Body of pancreas (tissue), 4 donors: ENCODE data around the gene MAD1L1. TPM values are rescaled to one million over a fixed set of nuclear protein-coding genes. Genes with fewer than 3 reads are reported as not detected.
"Not testable (repeated sequence)": the region's sequence is repeated elsewhere in the genome, so short reads cannot be mapped to it uniquely, and the experiment has no call there.

ENCODE experiments used
- ATAC-seq: fragments of 150-250 bp; one replicate; pipeline ENCODE4 v1.9.1; 2016
- DNase-seq, 4 donors: peaks; one replicate each; pipeline ENCODE4 v3.0.0-alpha.2; 2019
- H3K27ac ChIP-seq, 4 donors: fragments of 200-600 bp; sonication (generic); 1 replicate in 3 of 4; 2 replicates in 1 of 4; pipeline versions ENCODE4 v1.5.1 to v1.6.1; 2016 to 2019; ENCODE audit warnings: mild to moderate bottlenecking in 1 of 4, mixed read lengths in 1 of 4, moderate library complexity in 1 of 4
- H3K27me3 ChIP-seq, 2 donors: fragments of 200-600 bp; sonication (generic); one replicate each; pipeline ENCODE4 v1.6.0; 2016; ENCODE audit warnings: mild to moderate bottlenecking in 1 of 2
- H3K36me3 ChIP-seq, 2 donors: fragments of 200-600 bp; sonication (generic); replicated peaks in 1 of 2; 2 replicates each; pipeline ENCODE4 v1.5.1; 2016; ENCODE audit warnings: low read depth in 2 of 2; ENCODE audit not compliant: insufficient read depth in 1 of 2
- H3K4me1 ChIP-seq: fragments of 200-600 bp; sonication (generic); one replicate; pipeline ENCODE4 v1.6.0; 2016
- H3K4me3 ChIP-seq, 2 donors: fragments of 200-600 bp; sonication (generic); 1 replicate in 1 of 2; 2 replicates in 1 of 2; pipeline ENCODE4 v1.5.1; 2016 to 2019
- H3K9me3 ChIP-seq, 3 donors: fragments of 200-600 bp; sonication (generic); 1 replicate in 2 of 3; 2 replicates in 1 of 3; pipeline ENCODE4 v1.5.1; 2016
- POLR2A ChIP-seq, 3 donors: fragments of 450-650 bp; IDR thresholded peaks; one replicate each; pipeline ENCODE4 v1.6.1; 2016; ENCODE audit warnings: antibody characterized with exemption in 3 of 3, mild to moderate bottlenecking in 2 of 3
- WGBS, 2 donors: methylation state at CpG; one replicate each; pipeline ENCODE4 v1.1.5; 2017; 5-methylcytosine and 5-hydroxymethylcytosine counted together
- intact Hi-C: fragments of 100-400 bp; cut with DNase I; formaldehyde crosslinking; loops from one replicate; pipeline ENCODE4 v1.15.1; 2023
- total RNA-seq, 2 donors: library from RNA; depleted of rRNA; stranded (reverse); fragments of >200 nt; gene quantifications; one replicate each; pipeline ENCODE4 v1.1.0, GENCODE V29; 2016
- TF ChIP-seq, protein P1 (sequence below), 7 experiments: fragments of 450-650 bp in 4 of 7; fragments of 200-600 bp in 3 of 7; sonication (generic) in 3 of 7; IDR thresholded peaks; one replicate each; pipeline ENCODE4 v1.5.1; 2016 to 2019; ENCODE audit warnings: antibody characterized with exemption in 7 of 7

Gene MAD1L1
- total RNA-seq, 2 donors from 2014 or later: 14.0 to 66.9 TPM

DNA sequence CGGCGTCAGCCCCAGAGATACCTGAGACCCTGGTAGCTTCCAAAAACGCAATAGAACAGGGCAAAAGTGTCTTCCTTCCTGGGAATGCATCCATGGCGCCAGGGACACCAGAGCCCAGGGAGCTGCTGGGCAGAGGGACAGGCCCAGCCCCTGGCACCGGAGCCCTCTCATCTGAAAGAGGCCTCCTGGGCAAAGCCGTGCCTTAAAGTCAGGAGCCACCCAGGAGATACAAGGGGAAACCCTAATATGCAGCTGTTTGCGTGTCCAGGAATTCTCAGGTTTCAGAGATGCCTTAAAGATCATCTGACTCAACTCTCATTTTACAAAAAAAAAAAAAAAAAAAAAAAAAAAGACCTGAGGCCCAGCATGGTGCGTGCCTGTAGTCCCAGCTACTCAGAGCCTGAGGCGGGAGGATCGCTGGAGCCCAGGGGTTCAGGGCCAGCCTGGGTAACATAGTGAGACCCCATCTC is 37.3 kb upstream of the MAD1L1 start:
- Histone ChIP-seq H3K4me3 (no peak overlapping the region), H3K4me1 (no peaks in the 10 kb centered on the region), H3K36me3 (no peaks in the 10 kb centered on the region), H3K27ac (no peak overlapping the region), H3K9me3 (no peaks in the 10 kb centered on the region), H3K27me3 (no peaks in the 10 kb centered on the region)
- 91 to 96% methylated on average over 6 to 10 of the region's 10 CpGs for whole genome bisulfite sequencing, 2 donors
- intact Hi-C loops: no loop called here
- TF ChIP-seq POLR2A (IDR thresholded peaks at IDR 0.05): no peak
- TF ChIP-seq, protein P1, sequence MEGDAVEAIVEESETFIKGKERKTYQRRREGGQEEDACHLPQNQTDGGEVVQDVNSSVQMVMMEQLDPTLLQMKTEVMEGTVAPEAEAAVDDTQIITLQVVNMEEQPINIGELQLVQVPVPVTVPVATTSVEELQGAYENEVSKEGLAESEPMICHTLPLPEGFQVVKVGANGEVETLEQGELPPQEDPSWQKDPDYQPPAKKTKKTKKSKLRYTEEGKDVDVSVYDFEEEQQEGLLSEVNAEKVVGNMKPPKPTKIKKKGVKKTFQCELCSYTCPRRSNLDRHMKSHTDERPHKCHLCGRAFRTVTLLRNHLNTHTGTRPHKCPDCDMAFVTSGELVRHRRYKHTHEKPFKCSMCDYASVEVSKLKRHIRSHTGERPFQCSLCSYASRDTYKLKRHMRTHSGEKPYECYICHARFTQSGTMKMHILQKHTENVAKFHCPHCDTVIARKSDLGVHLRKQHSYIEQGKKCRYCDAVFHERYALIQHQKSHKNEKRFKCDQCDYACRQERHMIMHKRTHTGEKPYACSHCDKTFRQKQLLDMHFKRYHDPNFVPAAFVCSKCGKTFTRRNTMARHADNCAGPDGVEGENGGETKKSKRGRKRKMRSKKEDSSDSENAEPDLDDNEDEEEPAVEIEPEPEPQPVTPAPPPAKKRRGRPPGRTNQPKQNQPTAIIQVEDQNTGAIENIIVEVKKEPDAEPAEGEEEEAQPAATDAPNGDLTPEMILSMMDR (IDR thresholded peaks at IDR 0.05): no peak
- DNase-seq (no peak), ATAC-seq (no peak)

DNA sequence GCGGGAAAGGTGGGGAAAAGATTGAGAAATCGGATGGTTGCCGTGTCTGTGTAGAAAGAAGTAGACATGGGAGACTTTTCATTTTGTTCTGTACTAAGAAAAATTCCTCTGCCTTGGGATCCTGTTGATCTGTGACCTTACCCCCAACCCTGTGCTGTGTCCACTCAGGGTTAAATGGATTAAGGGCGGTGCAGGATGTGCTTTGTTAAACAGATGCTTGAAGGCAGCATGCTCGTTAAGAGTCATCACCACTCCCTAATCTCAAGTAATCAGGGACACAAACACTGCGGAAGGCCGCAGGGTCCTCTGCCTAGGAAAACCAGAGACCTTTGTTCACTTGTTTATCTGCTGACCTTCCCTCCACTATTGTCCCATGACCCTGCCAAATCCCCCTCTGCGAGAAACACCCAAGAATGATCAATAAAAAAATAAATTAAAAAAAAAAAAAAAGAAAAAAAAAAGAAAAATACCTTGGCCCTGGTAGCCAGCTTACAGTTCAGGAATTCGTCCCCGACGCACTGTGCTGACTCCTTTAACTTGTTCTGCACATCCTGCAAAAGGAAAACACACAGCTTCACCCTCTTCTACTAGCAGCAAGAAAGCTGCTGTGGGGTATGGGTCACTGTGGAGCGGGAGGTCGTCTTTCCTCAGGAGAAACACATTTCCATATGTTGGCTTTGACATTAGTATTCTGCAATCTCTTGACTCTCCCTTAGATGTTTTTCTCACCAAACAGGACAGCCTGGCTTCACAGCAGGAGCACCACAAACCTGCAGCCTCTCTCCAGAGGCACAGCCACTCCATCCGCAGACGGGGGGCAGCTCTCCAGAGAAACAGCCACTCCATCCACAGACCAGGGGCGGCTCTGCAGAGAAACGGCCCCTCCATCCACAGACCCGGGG is 36.6 kb upstream of the MAD1L1 start:
- DNase-seq, H3K4me1 ChIP-seq, intact Hi-C loops, ATAC-seq, H3K27me3 ChIP-seq, H3K9me3 ChIP-seq, H3K36me3 ChIP-seq, H3K4me3 ChIP-seq, H3K27ac ChIP-seq: not testable (repeated sequence)
- 77 to 80% methylated on average over 8 to 15 of the region's 18 CpGs for WGBS, 2 donors

DNA sequence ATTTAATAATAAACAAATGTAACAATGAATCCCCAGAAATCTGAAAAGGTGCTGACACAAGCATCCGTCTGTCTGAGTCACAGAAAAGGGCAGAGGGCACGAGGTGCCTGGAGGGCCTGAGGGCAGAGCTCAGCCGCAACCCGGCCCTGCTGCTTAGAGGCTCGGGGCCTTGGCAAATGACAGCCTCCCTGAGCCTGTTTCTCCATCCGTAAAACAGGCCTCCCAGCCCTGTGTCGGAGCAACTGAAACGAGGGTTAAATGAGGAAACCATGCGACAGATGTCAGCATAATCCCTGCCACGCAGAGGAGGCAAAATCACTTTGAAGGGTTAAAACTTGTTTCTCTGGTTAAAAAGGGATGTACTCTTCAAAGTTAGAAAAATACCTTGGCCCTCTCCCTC is 34.2 kb upstream of the MAD1L1 start:
- Histone ChIP-seq H3K27me3 (no peaks in the 10 kb centered on the region), H3K4me3 (no peak overlapping the region), H3K9me3 (no peaks in the 10 kb centered on the region), H3K27ac (no peak overlapping the region), H3K4me1 (no peaks in the 10 kb centered on the region), H3K36me3 (peaks cover 0 to 4% of the 10 kb centered on the region in 2 donors)
- DNase-seq: no peak
- ATAC-seq: no peak
- intact Hi-C loops: no loop called here
- TF ChIP-seq POLR2A (IDR thresholded peaks at IDR 0.05): no peak
- TF ChIP-seq, protein P1 (IDR thresholded peaks at IDR 0.05): no peak
- 77 to 79% methylated on average over 8 to 10 of the region's 10 CpGs for WGBS, 2 donors

DNA sequence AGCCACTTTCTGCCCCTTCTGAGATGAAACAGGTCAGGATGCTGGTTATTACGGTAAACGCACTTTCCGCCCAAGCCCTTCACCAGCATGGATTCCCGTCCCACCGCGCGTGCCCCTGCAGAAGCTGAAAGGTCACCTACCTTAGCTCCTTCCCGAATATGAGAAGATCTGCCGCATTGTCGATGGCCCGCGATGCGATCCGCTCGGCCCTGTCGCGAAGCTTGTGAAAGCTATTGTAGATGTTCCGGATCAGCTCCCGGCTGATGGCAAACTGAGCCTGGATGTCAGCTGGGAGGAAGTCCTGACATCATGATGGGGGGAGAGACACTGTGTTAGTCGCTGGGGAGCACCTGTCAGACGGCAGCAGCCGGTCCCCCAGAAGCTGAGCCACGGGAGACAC is 31.4 kb upstream of the MAD1L1 start:
- H3K36me3 ChIP-seq: peaks cover 0 to 4% of the 10 kb centered on the region in 2 donors
- ATAC-seq (no peak), DNase-seq (no peak)
- H3K27ac ChIP-seq: no peak overlapping the region
- no peaks in the 10 kb centered on the region for H3K27me3 ChIP-seq
- intact Hi-C loops: no loop called here
- no peak overlapping the region for H3K4me3 ChIP-seq
- no peaks in the 10 kb centered on the region for H3K9me3 ChIP-seq
- TF ChIP-seq, protein P1 (IDR thresholded peaks at IDR 0.05): no peak
- TF ChIP-seq POLR2A (IDR thresholded peaks at IDR 0.05): no peak
- no peaks in the 10 kb centered on the region for H3K4me1 ChIP-seq
- 96% methylated on average over 17 to 22 of the region's 23 CpGs for WGBS, 2 donors

DNA sequence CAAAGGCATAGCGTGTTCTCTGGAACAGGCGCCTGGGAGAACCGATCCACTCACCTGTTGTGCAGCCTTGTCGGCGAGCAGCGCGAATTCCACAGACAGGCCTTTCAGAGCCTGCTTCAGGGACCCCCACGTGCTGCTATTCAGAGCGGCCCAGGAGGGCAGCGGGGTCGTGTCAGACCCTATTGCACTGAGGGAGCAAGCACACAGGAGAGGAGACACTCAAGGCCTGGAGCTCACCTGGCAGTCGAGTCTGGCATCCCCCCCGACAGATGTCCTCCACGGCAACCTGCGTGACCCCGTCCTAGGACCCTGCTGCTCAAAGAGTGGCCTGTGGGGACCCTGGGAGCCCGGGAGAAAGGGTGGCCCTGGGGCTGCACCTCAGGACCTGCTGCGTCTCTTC is 30.4 kb upstream of the MAD1L1 start:
- no peak for TF ChIP-seq POLR2A (IDR thresholded peaks at IDR 0.05)
- TF ChIP-seq, protein P1 (IDR thresholded peaks at IDR 0.05): no peak
- H3K4me3 ChIP-seq: no peak overlapping the region
- H3K4me1 ChIP-seq: no peaks in the 10 kb centered on the region
- no peak for DNase-seq
- H3K36me3 ChIP-seq: peaks cover 0 to 4% of the 10 kb centered on the region in 2 donors
- no peaks in the 10 kb centered on the region for H3K27me3 ChIP-seq
- intact Hi-C loops: no loop called here
- H3K27ac ChIP-seq: no peak overlapping the region
- H3K9me3 ChIP-seq: no peaks in the 10 kb centered on the region
- ATAC-seq: no peak
- WGBS, 2 donors: 89 to 100% methylated on average over 3 to 18 of the region's 18 CpGs
